Activated CD4-positive, alpha-beta T cell treated with anti-CD3 and anti-CD28 coated beads, Interleukin-2, amount 50 U/mL, for 4 hours (primary cell): ENCODE data around the gene CDK13.

ENCODE experiments used
- DNase-seq, 2 experiments: peaks; one replicate each; pipeline ENCODE4 v3.0.0-alpha.2; 2020

CDK13 gene

GRCh38 chr7:39950473-39951225, 593 bp downstream of the CDK13 start:
- DNase-seq: peak; percentile 17 to 23

GRCh38 chr7:39951226-39952194, 1.5 kb downstream of the CDK13 start:
- peak; percentile 56 to 59 for DNase-seq

GRCh38 chr7:39952374-39952773, 2.3 kb downstream of the CDK13 start:
- DNase-seq: no peak

- no peak for DNase-seq
Observed at GRCh38 chr7:39952803-39953202, 2.7 kb downstream of the CDK13 start.

- DNase-seq: no peak
Observed at GRCh38 chr7:39954694-39955093, 4.6 kb downstream of the CDK13 start.

GRCh38 chr7:39958038-39958437, 8.0 kb downstream of the CDK13 start:
- DNase-seq: no peak

GRCh38 chr7:39967406-39968161, 17.5 kb downstream of the CDK13 start:
- DNase-seq: no peak

- no peak for DNase-seq
Observed at GRCh38 chr7:39969431-39969830, 19.4 kb downstream of the CDK13 start.

- DNase-seq: no peak
Observed at GRCh38 chr7:39971924-39972323, 21.9 kb downstream of the CDK13 start.

GRCh38 chr7:39973801-39974200, 23.7 kb downstream of the CDK13 start:
- DNase-seq: no peak

GRCh38 chr7:39978230-39978934, 28.3 kb downstream of the CDK13 start:
- DNase-seq: no peak

- DNase-seq: peak in 1 of 2 experiments; percentile 5
Observed at GRCh38 chr7:39979406-39980073, 29.5 kb downstream of the CDK13 start.

GRCh38 chr7:39985398-39985918, 35.4 kb downstream of the CDK13 start:
- DNase-seq: no peak

- no peak for DNase-seq
Observed at GRCh38 chr7:39987641-39988347, 37.7 kb downstream of the CDK13 start.

GRCh38 chr7:40000734-40001315, 50.8 kb downstream of the CDK13 start:
- no peak for DNase-seq

- DNase-seq: no peak
Observed at GRCh38 chr7:40001649-40002048, 51.6 kb downstream of the CDK13 start.

GRCh38 chr7:40003597-40003996, 53.5 kb downstream of the CDK13 start:
- DNase-seq: no peak

GRCh38 chr7:40008223-40008815, 58.3 kb downstream of the CDK13 start:
- no peak for DNase-seq

- DNase-seq: no peak
Observed at GRCh38 chr7:40009301-40009700, 59.2 kb downstream of the CDK13 start.

- DNase-seq: no peak
Observed at GRCh38 chr7:40014376-40014775, 64.3 kb downstream of the CDK13 start.
